Cerebellar cortex (tissue), 1 donor: ENCODE data around the gene AGRN.
"Not testable (repeated sequence)": the region's sequence is repeated elsewhere in the genome, so short reads cannot be mapped to it uniquely, and the experiment has no call there.

Source experiments
- DNase-seq: peaks from one replicate; pipeline ENCODE4 v3.0.0-alpha.2; 2015; ENCODE audit warnings: low spot score

AGRN gene

DNA sequence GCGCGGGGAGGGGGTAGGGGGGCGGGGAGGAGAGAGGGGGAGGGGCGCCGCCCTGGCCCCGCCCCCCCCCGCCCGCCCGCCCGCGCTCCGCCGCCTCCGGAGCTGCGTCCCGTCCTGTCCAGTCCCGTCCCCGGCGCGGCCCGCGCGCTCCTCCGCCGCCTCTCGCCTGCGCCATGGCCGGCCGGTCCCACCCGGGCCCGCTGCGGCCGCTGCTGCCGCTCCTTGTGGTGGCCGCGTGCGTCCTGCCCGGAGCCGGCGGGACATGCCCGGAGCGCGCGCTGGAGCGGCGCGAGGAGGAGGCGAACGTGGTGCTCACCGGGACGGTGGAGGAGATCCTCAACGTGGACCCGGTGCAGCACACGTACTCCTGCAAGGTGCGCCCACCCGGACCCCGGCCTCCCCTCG lies at the start of gene AGRN:
TSS of gene AGRN (plus strand) at position 121 of the 405 bp plus-strand sequence. CDS start at position 174, 53 bp downstream.
- DNase-seq: no peak

DNA sequence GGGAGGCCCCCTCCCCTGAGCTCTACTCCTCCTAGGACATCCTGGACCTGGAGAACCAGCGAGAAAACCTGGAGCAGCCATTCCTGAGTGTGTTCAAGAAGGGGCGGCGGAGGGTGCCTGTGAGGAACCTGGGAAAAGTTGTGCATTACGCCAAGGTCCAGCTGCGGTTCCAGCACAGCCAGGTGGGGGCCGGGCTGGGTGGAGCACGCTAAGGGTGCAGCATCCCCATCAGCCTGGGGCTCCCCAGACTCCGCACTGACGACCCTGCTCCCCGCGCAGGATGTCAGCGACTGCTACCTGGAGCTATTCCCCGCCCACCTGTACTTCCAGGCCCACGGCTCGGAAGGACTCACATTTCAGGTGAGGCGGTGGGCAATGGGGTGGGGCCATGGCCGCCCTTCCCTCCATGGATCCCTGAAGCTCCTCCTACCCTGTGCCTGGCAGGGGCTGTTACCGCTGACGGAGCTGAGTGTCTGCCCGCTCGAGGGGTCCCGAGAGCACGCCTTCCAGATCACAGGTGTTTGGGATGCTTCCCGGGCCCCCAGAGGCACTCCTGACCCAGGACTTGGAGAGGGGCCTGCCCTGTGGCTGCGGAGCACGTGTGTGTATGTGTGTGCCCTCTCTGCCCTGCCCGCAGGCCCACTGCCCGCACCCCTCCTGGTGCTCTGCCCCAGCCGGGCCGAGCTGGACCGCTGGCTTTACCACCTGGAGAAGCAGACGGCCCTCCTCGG lies 49.5 kb upstream of the AGRN start:
- DNase-seq: no peak

DNA sequence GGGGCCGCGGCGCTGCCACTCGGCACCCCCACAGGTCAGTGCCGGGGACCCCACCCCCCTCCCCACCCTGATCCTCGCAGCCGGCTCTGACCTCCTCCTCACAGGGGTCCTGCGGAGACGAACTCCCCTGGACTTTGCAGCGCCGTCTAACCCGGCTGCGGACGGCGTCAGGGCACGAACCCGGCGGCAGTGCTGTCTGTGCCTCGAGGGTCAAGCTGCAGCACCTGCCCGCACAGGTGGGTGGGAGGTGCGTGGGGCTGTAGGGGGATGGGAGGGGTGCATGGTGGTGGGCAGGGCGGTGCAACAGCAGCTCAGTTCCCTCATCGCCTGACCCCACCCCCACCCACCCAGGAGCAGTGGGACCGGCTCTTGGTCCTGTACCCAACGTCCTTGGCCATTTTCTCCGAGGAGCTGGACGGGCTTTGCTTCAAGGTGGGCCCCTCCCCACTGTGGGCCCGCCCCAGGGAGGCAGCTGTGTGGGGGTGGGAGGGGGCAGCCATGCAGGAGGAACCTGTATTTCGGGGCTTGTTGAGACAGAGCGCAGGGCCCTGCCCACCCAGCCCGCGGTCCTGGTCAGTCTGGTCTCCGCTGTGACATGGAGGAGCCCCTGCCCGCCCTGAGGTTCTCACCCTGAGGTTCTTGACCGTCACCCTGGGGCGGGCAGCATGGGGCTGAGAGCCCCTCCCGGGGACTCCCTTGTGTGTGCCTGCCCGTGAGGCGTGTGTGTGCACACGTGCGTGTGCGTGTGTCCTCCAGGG lies 48.8 kb upstream of the AGRN start:
- no peak for DNase-seq

DNA sequence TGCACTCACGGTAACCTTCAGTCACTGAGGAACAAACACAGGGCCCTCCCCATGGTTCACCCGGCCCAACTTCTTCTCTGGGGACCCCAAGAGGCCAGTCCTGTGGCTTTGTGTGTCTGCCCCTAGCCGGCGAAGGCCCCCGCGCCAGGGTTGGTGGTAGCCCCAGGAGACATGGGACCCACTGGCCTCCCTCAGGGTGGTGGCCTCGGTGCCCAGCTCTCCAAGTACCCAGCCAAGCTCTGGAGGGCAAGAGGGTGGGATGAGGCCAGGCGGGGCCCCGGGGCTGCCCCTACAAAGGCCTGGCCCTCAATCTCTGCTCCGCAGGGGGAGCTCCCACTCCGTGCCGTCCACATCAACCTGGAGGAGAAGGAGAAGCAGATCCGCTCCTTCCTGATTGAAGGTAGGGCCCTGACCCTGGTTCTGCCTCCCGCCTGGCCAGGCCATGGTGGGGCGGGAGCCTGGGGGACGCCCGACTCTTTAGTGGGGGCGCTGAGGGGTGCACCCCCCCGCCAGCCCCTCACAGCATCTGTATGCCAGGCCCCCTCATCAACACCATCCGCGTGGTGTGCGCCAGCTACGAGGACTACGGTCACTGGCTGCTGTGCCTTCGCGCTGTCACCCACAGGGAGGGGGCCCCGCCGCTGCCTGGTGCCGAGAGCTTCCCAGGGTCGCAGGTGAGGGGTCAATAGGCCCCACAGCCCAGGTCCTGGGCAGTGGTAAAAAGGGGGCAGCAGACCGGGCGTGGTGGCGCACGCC lies 48.0 kb upstream of the AGRN start:
- DNase-seq: no peak

DNA sequence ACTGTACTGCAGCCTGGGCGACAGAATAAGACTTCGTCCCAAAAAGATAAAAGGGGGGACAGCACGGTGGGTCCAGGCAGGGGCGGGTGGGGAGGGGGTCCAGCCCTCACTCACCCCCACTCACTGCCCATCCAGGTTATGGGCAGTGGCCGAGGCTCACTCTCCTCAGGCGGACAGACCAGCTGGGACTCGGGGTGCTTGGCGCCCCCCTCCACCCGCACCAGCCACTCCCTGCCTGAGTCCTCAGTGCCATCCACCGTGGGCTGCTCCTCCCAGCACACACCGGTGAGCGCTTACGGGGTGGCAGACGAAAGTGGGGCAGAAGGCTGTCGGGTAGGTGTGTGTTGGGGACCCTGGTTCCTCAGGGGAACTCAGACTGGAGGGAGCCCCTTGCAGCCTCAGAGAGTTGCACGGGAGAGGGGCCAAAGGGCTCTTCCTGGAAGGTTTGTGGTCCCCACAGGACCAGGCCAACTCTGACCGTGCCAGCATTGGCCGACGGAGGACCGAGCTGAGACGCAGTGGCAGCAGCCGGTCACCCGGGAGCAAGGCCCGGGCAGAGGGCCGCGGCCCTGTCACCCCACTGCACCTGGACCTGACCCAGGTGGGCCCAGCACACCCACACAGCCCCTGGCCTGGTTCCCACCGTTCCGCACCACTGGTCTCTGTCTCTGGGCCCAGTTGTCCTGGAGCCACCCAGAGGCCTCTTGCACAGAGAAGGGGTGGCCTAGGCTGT lies 47.0 kb upstream of the AGRN start:
- DNase-seq: no peak

DNA sequence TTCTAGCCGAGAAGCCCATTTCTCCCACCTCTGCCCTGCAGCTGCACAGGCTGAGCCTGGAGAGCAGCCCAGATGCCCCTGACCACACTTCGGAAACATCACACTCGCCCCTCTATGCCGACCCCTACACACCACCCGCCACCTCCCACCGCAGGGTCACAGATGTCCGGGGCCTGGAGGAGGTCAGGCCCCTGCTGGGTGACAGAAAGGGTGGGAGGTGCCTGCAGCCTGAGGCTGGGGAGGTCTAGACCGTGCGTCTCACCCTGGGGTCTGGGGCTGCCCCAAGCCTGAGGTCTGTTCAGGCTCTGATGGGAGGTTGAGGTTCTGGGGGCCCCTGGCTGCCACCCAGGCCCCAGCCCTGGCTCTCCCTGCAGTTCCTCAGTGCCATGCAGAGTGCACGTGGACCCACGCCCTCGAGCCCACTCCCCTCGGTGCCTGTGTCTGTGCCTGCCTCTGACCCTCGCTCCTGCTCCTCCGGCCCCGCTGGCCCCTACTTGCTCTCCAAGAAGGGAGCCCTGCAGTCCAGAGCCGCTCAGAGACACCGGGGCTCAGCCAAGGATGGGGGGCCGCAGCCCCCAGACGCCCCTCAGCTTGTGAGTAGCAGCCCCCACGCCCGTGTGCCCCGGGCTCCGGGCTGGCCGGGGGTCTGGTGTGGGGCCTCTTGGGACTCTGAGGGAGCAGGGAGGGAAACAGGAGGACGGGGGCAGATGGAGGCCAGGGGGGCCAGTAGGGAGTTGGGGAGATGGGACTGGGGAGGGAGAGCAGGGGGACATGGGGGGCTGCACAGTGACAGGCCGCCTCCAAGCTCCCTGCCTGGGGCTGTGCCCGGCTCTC lies 46.2 kb upstream of the AGRN start:
- DNase-seq: no peak

DNA sequence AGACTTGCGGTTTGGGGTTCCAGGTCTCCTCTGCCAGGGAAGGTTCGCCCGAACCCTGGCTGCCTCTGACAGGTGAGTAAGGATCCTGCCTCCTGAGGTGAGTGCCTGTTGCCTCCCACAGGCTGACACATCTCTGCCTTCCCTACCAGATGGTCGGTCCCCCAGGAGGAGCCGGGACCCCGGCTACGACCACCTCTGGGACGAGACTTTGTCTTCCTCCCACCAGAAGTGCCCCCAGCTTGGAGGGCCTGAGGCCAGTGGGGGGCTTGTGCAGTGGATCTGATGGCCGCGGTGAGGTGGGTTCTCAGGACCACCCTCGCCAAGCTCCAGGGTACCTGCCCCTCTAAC lies 45.7 kb upstream of the AGRN start:
- no peak for DNase-seq

DNA sequence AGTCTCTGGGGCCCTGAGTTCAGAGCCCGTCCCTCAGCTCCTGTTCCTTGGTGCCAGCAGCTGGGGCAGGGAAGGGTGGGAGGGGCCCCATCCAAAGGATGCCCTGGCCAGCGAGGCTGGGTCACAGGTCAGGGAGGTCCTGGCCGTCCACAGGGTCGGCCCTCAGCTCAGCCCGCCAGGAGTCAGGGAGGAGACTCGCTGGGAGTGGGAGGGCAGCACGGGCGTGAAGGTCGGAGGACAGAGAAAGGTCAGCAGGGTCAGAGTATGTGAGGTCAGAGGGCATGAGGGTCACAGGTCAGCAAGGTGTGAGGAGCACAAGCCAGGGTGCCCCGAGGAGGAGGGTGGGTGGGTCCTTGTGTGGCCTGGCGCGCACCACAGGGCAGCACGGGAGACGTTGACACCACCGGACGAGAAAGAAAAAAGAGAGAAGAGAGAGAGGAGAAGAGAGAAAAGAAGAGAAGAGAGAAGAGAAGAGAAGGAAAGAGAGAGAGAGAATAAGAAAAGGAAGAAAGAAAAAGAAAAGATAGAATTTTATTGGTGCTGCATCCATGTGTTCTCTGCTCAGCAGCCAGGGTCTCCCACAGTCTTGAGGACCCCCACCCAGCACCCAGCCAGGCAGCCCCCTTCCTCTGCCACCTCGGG lies 45.1 kb upstream of the AGRN start:
- no peak for DNase-seq

DNA sequence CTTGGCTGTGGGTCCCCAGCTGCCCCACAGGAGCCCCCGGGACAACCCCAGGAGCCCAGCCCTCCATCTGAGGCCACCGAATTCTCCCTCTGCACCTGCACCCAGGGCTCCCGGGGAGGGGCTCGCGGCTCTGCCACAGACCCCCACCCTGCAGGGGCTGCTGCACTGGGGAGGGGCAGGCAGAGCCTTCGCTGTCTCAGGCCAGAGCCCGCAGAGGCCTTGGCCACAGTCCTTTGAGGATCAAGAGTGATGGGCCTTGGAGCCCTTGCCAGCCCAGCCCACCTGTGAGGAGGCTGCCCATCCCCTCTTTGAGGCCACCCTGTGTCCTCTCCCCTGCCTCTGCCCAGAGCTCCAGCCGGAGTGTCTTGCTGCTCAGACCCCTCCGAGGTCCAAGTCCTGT lies 44.6 kb upstream of the AGRN start:
- no peak for DNase-seq

DNA sequence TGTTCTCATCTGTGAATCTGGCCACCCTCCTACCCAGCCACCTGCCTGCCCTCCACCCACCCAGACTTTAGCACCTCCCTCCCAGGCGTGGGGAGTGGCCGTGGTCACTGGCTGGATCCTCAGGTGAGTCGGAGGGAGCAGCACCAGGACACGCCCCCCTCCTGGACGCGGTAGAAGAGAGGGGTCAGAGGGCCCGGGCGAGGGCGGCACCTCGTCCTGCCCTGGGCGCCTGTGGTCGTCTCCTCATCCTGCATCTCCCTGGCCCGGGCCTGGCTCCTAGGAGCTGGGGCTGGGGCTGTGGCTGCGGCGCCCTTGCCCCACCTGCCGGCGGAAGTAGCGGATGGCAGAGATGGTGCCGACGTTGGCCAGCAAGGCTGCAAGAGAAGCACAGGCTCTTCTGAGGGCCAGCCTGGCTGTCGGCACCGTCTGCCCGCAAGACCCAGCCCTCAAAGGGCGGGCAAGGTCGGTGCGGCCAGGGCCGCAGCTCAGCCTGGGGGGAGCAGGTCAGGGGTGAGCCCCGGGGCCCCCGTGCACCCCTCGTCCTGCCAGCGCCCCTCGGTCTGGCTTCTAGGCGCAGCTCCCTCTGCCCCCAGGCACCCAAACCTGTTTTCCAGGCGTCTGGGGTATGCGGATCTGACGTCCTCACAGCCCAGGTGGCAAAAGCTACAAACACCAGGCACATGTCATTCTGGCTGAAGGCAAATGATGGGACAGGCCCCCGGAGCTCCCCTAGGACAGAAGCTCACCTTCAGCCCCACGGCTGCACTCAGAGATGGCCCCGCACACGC lies 43.8 kb upstream of the AGRN start:
- peak; percentile 59 for DNase-seq

DNA sequence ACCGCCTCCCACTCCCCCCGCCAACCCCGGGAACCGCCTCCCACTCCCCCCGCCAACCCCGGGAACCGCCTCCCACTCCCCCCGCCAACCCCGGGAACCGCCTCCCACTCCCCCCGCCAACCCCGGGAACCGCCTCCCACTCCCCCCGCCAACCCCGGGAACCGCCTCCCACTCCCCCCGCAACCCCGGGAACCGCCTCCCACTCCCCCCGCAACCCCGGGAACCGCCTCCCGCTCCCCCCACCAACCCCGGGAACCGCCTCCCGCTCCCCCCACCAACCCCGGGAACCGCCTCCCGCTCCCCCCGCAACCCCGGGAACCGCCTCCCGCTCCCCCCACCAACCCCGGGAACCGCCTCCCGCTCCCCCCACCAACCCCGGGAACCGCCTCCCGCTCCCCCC lies 43.1 kb upstream of the AGRN start:
- DNase-seq: not testable (repeated sequence)

DNA sequence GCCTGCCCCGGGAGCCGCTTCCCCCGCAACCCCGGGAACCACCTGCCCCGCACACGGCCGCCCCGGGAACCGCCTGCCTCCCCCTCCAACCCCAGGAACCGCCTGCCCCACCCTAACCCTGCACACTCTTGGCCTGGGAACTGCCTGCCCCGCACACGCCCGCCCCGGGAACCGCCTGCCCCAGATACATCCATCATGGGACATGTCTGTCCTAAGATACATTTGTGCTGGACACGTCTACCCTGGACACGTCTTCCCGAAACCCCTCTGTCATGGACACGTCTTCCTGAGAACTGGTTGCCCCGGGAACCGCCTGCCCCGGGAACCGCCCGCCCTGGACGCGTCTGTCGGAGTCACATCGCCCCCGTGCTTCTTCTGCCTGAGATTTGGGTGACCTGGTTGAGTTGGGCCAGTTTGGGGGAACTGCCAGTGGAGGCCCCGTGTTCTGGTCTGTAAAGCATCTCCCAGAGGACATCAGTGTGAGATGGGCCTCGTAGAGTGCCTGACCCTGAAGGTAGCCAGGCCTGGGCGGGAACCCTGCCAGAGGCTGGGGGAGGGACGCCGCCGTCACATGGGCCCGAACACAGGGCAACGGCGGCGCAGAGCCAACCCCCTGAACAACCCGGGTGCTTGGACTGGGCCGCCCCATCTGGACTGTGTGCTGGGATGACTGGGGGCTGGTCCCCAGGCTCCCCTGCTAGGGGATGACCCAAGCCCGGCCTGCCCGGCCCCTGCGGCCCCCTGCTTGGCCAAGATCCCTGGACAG lies 41.7 kb upstream of the AGRN start:
- DNase-seq: no peak

DNA sequence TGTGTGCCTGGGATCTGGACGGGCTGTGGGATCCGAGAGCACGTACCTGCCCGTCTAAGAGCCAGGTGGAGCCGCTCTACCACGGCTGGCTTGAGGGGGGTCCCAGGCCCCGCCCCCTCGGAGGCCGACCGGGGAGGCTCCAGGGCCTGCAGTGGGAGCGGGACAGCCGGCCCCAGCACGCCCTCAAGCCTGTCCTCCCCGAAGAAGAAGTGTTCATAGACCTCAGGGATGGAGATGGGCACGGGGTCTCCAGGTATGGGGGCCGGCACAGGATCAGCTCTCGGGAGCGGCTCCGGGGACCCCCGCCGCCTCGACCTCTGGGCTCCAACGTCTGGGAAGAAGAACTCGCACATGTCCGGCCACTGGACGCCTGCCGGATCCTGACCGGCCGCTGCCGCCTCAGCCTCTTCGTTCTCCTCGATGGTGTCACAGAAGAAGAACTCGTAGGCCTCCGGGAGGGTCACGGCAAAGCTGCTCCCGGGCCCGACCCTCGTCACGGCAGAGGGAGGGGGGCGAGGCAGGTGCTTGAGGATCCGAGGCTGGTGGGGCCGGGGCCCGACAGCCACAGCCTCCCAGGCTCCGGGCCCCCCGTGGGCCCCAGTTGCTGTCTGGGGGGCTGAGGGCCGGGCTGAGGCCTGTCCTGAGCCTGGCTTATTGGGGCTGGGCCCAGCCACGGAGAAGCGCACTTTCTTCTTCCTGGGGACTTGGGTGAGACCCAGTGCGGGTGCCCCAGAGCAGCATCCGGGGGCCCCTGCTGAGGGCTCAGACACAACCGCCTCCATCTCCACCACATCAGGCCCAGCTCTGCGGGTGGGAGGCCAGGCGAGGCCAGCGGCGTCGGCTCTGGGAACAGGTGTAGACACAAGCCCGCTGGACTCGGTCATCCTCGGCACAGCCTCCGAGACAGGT lies 40.8 kb upstream of the AGRN start:
- DNase-seq: no peak

DNA sequence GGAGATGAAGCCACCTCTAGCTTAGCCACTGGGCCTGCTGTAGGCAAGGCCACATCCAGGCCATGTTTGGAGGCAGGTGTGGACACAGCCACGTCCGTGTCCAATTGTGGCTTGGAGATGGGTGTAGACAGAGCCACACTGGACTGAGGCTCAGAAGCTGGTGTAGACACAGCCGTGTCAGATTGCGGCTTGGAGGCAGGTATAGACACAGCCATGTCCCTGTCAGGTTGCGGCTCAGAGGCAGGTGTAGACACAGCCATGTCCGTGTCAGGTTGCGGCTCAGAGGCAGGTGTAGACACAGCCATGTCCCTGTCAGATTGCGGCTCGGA lies 40.2 kb upstream of the AGRN start:
- DNase-seq: no peak

DNA sequence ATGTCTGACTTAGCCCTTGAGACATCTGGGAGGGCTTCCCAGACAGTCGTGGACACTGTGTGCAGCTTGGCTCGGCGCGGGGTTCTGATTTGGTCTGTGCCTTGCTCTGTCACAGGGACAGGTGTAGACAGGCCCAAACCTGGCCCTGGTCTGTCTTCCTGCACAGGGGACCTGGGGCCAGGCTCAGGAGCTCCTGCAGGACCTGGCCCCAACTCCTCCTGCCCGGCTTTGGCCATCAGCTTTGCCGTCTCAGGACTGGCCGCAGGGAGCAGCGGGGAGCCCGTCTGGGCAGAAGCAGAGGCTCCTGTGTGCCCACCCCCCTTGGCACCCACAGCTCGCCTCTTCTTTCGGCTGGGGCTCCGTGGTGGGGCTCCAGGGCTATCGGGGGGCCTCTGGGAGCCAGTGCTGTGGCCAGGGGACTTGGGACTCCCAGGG lies 39.8 kb upstream of the AGRN start:
- DNase-seq: no peak

DNA sequence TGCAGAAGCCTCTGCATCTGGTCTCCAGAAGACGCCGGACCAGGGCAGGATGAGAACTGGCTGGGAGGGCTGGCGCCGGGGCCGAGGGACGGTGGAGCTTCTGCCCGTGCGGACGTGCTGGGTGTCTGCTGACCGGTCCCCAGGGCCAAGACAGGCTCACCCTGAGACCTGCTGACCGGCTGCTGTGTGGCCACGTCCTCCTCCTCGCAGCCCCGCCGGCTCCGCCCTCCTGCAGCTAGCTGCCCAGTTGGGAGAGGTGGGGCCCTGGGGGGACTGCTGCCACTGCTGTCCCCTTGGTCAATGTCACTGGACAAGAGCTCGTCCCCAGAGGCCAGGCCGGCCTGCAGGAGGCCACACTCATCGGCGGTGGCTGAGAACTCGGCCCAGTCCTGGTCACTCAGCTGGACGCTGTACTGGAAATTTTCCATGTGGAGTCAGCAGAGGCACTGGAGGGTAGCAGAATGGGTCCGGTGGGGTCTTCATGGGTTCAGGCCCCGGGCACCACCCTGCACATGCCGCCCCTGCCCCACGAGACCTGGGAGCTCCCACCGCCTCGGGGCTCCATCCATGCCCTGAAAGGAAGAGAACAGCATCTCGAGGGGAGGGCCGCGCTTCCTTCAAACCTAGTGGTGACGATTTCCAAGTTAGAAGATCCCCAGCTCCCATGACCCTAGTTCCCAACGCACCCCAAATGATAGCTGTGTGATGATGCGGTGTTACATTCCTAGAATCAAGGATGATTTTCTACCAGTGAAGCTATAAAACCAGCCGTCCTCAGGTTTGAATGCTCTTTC lies 39.1 kb upstream of the AGRN start:
- DNase-seq: no peak

DNA sequence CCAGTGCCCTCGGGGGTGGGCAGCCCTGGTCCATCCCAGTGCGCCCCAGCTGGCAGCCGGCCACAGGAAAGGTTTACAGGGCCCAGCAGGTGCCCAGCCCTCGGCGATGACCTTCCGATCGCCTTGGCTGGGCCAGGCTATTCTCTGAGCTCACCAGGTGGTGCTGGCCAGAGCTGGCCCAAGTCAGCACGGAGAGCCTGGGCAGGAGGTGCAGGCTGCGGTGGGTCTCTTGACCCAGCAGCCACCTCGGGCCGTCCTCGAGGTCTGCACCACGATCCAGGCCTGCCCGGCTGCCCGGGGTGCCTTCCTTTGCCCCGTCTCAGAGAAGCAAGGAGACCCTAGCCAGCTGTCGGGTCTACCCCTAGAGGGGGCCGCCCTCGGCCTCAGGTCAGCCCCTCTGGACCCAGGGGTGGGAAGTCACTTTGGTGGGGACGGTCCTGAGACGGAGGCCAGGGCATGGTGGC lies 38.4 kb upstream of the AGRN start:
- no peak for DNase-seq
